DOHH2 (cell line): ENCODE measurements around the gene RASGRP1.

ENCODE experiments used
- H3F3A ChIP-seq: fragments of 200-600 bp; sonication (generic), shearing (Covaris generic); 2 replicates; pipeline ENCODE4 v1.6.0; 2016; ENCODE audit warnings: antibody characterized with exemption, mild to moderate bottlenecking; ENCODE audit not compliant: control insufficient read depth, insufficient read depth
- H3K27ac ChIP-seq: fragments of 200-600 bp; sonication (generic); 2 replicates; pipeline ENCODE4 v1.5.1; 2014; ENCODE audit warnings: low read depth, mild to moderate bottlenecking, low read length, moderate library complexity
- H3K27me3 ChIP-seq: fragments of 200-600 bp; sonication (generic); 2 replicates; pipeline ENCODE4 v1.6.1; 2014; ENCODE audit warnings: mild to moderate bottlenecking, low read length, mixed read lengths; ENCODE audit not compliant: control insufficient read depth
- H3K36me3 ChIP-seq: fragments of 200-600 bp; sonication (generic); 2 replicates; pipeline ENCODE4 v1.6.1; 2014; ENCODE audit warnings: mild to moderate bottlenecking, low read length, moderate library complexity, mixed read lengths; ENCODE audit not compliant: control insufficient read depth
- H3K4me1 ChIP-seq: fragments of 200-600 bp; sonication (generic); 2 replicates; pipeline ENCODE4 v1.6.1; 2014; ENCODE audit warnings: mild to moderate bottlenecking, low read length, mixed read lengths; ENCODE audit not compliant: control insufficient read depth
- H3K4me2 ChIP-seq: fragments of 200-600 bp; sonication (generic); 2 replicates; pipeline ENCODE4 v1.6.0; 2014; ENCODE audit warnings: mild to moderate bottlenecking, low read length, moderate library complexity
- H3K4me3 ChIP-seq: fragments of 200-600 bp; sonication (generic); 2 replicates; pipeline ENCODE4 v1.5.1; 2014; ENCODE audit warnings: mild to moderate bottlenecking, low read length, mixed read lengths
- H3K79me2 ChIP-seq: fragments of 200-600 bp; sonication (generic); 2 replicates; pipeline ENCODE4 v1.6.1; 2014; ENCODE audit warnings: mild to moderate bottlenecking, low read length, mixed read lengths; ENCODE audit not compliant: control insufficient read depth
- H3K9me2 ChIP-seq: fragments of 200-600 bp; sonication (generic); replicated peaks from 2 replicates; pipeline ENCODE4 v1.6.1; 2014; ENCODE audit warnings: mild to moderate bottlenecking, low read length, mixed read lengths; ENCODE audit not compliant: control insufficient read depth
- H3K9me3 ChIP-seq: fragments of 200-600 bp; sonication (generic); 2 replicates; pipeline ENCODE4 v1.6.1; 2014; ENCODE audit warnings: antibody characterized with exemption, low read length, mixed read lengths; ENCODE audit not compliant: control insufficient read depth, insufficient read depth
- H4K20me1 ChIP-seq: fragments of 200-600 bp; sonication (generic); 2 replicates; pipeline ENCODE4 v1.6.0; 2014; ENCODE audit warnings: low read depth, mild to moderate bottlenecking, antibody characterized with exemption, low read length, moderate library complexity; ENCODE audit not compliant: control insufficient read depth, insufficient read depth
- CTCF ChIP-seq: fragments of 200-600 bp; sonication (generic); IDR thresholded peaks from one replicate; pipeline ENCODE4 v1.5.1; 2014; ENCODE audit warnings: antibody characterized with exemption, mild to moderate bottlenecking, low read depth, low read length; ENCODE audit not compliant: poor library complexity, severe bottlenecking
- EZH2phosphoT487 ChIP-seq: fragments of 200-600 bp; sonication (generic); IDR thresholded peaks from 2 replicates; pipeline ENCODE4 v1.6.1; 2017; ENCODE audit warnings: borderline replicate concordance, mild to moderate bottlenecking, antibody characterized with exemption, low read length, moderate library complexity, mixed read lengths

Gene RASGRP1

GRCh38 chr15:38563723-38564519, 693 bp downstream of the RASGRP1 start:
- H3K4me2 ChIP-seq = peak overlapping the region; percentile 85
- no peaks in the 10 kb centered on the region for H3K36me3 ChIP-seq
- no peak overlapping the region for H3K27ac ChIP-seq
- peaks cover 14% of the 10 kb centered on the region for H3K4me1 ChIP-seq
- peaks cover 6% of the 10 kb centered on the region for H3F3A ChIP-seq
- H3K27me3 ChIP-seq = peaks cover 8% of the 10 kb centered on the region
- H3K9me3 ChIP-seq = no peaks in the 10 kb centered on the region
- no peaks in the 10 kb centered on the region for H3K9me2 ChIP-seq
- no peaks in the 10 kb centered on the region for H3K79me2 ChIP-seq
- peak overlapping the region; percentile 75 for H3K4me3 ChIP-seq
- H4K20me1 ChIP-seq = no peaks in the 10 kb centered on the region
- TF ChIP-seq CTCF (peak; percentile 93), EZH2phosphoT487 (no peak)

GRCh38 chr15:38562278-38562677, 2.3 kb downstream of the RASGRP1 start:
- peaks cover 8% of the 10 kb centered on the region for H3K27me3 ChIP-seq
- no peak overlapping the region for H3K4me2 ChIP-seq
- H3F3A ChIP-seq = peaks cover 6% of the 10 kb centered on the region
- no peaks in the 10 kb centered on the region for H3K36me3 ChIP-seq
- H3K9me3 ChIP-seq = no peaks in the 10 kb centered on the region
- no peak for TF ChIP-seq CTCF
- TF ChIP-seq EZH2phosphoT487 = no peak
- H4K20me1 ChIP-seq = no peaks in the 10 kb centered on the region
- no peaks in the 10 kb centered on the region for H3K9me2 ChIP-seq
- peaks cover 14% of the 10 kb centered on the region for H3K4me1 ChIP-seq
- H3K4me3 ChIP-seq = no peak overlapping the region
- H3K27ac ChIP-seq = no peak overlapping the region
- no peaks in the 10 kb centered on the region for H3K79me2 ChIP-seq

- Histone ChIP-seq H3K79me2 (no peaks in the 10 kb centered on the region), H3K36me3 (no peaks in the 10 kb centered on the region), H3K4me1 (peaks cover 14% of the 10 kb centered on the region), H3K9me3 (no peaks in the 10 kb centered on the region), H3K4me3 (no peak overlapping the region), H3K27me3 (peaks cover 8% of the 10 kb centered on the region), H4K20me1 (no peaks in the 10 kb centered on the region), H3F3A (peaks cover under 1% of the 10 kb centered on the region; the same call in 1 of the 2 replicates), H3K9me2 (no peaks in the 10 kb centered on the region), H3K27ac (no peak overlapping the region), H3K4me2 (no peak overlapping the region)
- no peak for TF ChIP-seq EZH2phosphoT487
- no peak for TF ChIP-seq CTCF
These were observed 4.1 kb downstream of the RASGRP1 start for GRCh38 chr15:38560456-38560926.
